SK-N-SH (cell line): ENCODE measurements around the gene GSTM4. TPM values are rescaled to one million over a fixed set of nuclear protein-coding genes. Genes with fewer than 3 reads are reported as not detected.
"Not testable (repeated sequence)": the region's sequence is repeated elsewhere in the genome, so short reads cannot be mapped to it uniquely, and the experiment has no call there.

Experiments used
- CTCF ChIA-PET: fragments of 300-600, 350-600 bp; formaldehyde crosslinking; extraction: SDS; loops from one replicate; lab custom pipeline; 2021; lab: Yijun Ruan, JAX
- POLR2A ChIA-PET: fragments of 350-600 bp; sonication (Branson Sonifier 250); formaldehyde crosslinking; extraction: SDS; loops from one replicate; lab custom pipeline; 2020; ENCODE audit warnings: antibody characterized with exemption, inconsistent platforms; lab: Yijun Ruan, JAX
- DNase-seq: peaks from one replicate; pipeline ENCODE4 v3.0.0; 2012
- H2AFZ ChIP-seq: fragments of 200-600 bp; sonication (generic); 2 replicates; pipeline ENCODE4 v1.8.1; 2016; ENCODE audit warnings: antibody characterized with exemption, mild to moderate bottlenecking, low read depth
- H3F3A ChIP-seq: fragments of 200-600 bp; sonication (generic); replicated peaks from 2 replicates; pipeline ENCODE3; 2016; ENCODE audit warnings: antibody characterized with exemption, mild to moderate bottlenecking; ENCODE audit not compliant: insufficient read depth
- H3K27ac ChIP-seq, 2 experiments: fragments of 200-500 bp in 1 of 2; fragments of 200-600 bp in 1 of 2; sonication (Bioruptor generic) in 1 of 2; sonication (generic), shearing (Covaris generic) in 1 of 2; 2 replicates each; pipeline versions ENCODE4 v1.5.1 to v1.6.1; 2014 to 2016; ENCODE audit warnings: low read depth in 2 of 2, inconsistent platforms in 1 of 2, low read length in 1 of 2, mild to moderate bottlenecking in 1 of 2, mixed read lengths in 1 of 2
- H3K27me3 ChIP-seq: fragments of 200-600 bp; sonication (generic), shearing (Covaris generic); 2 replicates; pipeline ENCODE4 v1.6.1; 2016; ENCODE audit warnings: mixed run types; ENCODE audit not compliant: insufficient read depth
- H3K36me3 ChIP-seq, 2 experiments: fragments of 200-500 bp in 1 of 2; fragments of 200-600 bp in 1 of 2; sonication (Bioruptor generic) in 1 of 2; sonication (generic) in 1 of 2; replicated peaks in 1 of 2; 2 replicates each; pipeline versions ENCODE3 to v1.5.1; 2014 to 2016; ENCODE audit warnings: low read length in 1 of 2, mild to moderate bottlenecking in 1 of 2; ENCODE audit not compliant: insufficient read depth in 2 of 2, control insufficient read depth in 1 of 2
- H3K4me1 ChIP-seq, 2 experiments: fragments of 200-500 bp in 1 of 2; fragments of 200-600 bp in 1 of 2; sonication (Bioruptor generic) in 1 of 2; sonication (generic), shearing (Covaris generic) in 1 of 2; 2 replicates each; pipeline versions ENCODE4 v1.5.1 to v1.6.1; 2014 to 2016; ENCODE audit warnings: low read depth in 1 of 2, low read length in 1 of 2, mixed run types in 1 of 2; ENCODE audit not compliant: insufficient read depth in 2 of 2, control insufficient read depth in 1 of 2
- H3K4me2 ChIP-seq: fragments of 200-600 bp; sonication (generic), shearing (Covaris generic); 2 replicates; pipeline ENCODE4 v1.6.1; 2017; ENCODE audit warnings: mixed run types
- H3K4me3 ChIP-seq, 2 experiments: fragments of 200-500 bp in 1 of 2; fragments of 200-600 bp in 1 of 2; sonication (Bioruptor generic) in 1 of 2; sonication (generic), shearing (Covaris generic) in 1 of 2; 2 replicates each; pipeline versions ENCODE4 v1.5.1 to v1.8.1; 2014 to 2016; ENCODE audit warnings: low read depth in 2 of 2, inconsistent platforms in 1 of 2, low read length in 1 of 2, mild to moderate bottlenecking in 1 of 2, mixed read lengths in 1 of 2, moderate library complexity in 1 of 2
- H3K79me2 ChIP-seq: fragments of 200-600 bp; sonication (generic); 2 replicates; pipeline ENCODE4 v1.8.1; 2017; ENCODE audit warnings: mild to moderate bottlenecking; ENCODE audit not compliant: insufficient read depth
- H3K9ac ChIP-seq: fragments of 200-600 bp; sonication (generic); 2 replicates; pipeline ENCODE4 v1.6.1; 2017; ENCODE audit warnings: mixed run types
- H3K9me2 ChIP-seq: fragments of 200-600 bp; sonication (generic); 2 replicates; pipeline ENCODE4 v1.6.1; 2017; ENCODE audit warnings: mixed run types
- H3K9me3 ChIP-seq: fragments of 200-600 bp; sonication (generic); 2 replicates; pipeline ENCODE4 v1.6.1; 2017; ENCODE audit warnings: mixed run types, mild to moderate bottlenecking, moderate library complexity
- H4K20me1 ChIP-seq: fragments of 200-600 bp; sonication (generic); 2 replicates; pipeline ENCODE4 v1.6.1; 2017; ENCODE audit warnings: mild to moderate bottlenecking, mixed run types; ENCODE audit not compliant: insufficient read depth
- EP300 ChIP-seq, 2 experiments: IDR thresholded peaks; 2 replicates each; pipeline versions ENCODE4 v1.4.0 to v1.6.1; 2012; ENCODE audit warnings: borderline replicate concordance in 1 of 2, low read depth in 1 of 2, low read length in 1 of 2
- GABPA ChIP-seq: IDR thresholded peaks from 2 replicates; pipeline ENCODE4 v1.4.0; 2012; ENCODE audit warnings: low read depth, mild to moderate bottlenecking
- RAD21 ChIP-seq: IDR thresholded peaks from 2 replicates; pipeline ENCODE4 v1.6.1; 2012; ENCODE audit warnings: mild to moderate bottlenecking, low read length
- REST ChIP-seq: IDR thresholded peaks from 2 replicates; pipeline ENCODE4 v1.6.1; 2012; ENCODE audit warnings: mild to moderate bottlenecking, low read depth, low read length, moderate library complexity
- USF1 ChIP-seq: IDR thresholded peaks from 2 replicates; pipeline ENCODE4 v1.4.0; 2012; ENCODE audit warnings: low read depth, borderline replicate concordance
- USF2 ChIP-seq: fragments of 150-350 bp; IDR thresholded peaks from 2 replicates; pipeline ENCODE4 v1.6.1; 2017; ENCODE audit warnings: antibody characterized with exemption, low read length, low read depth, borderline replicate concordance
- ZBTB33 ChIP-seq: IDR thresholded peaks from 2 replicates; pipeline ENCODE4 v1.4.0; 2012; ENCODE audit warnings: low read depth, borderline replicate concordance
- WGBS: methylation state at CpG from one replicate; pipeline ENCODE4 v1.1.6; 2017; ENCODE audit warnings: low lambda C conversion rate; 5-methylcytosine and 5-hydroxymethylcytosine counted together
- polyA plus RNA-seq, 3 experiments: library from polyadenylated mRNA; depleted of rRNA; stranded (reverse); fragments of >200 nt; gene quantifications; 2 replicates each; pipeline ENCODE4 v1.2.3, GENCODE V29; 2012

GSTM4 gene
- polyA plus RNA-seq, 1 of the 3 experiments (the other 2 are of a cell fraction), result 34.2 TPM

- TF ChIP-seq REST, result no peak
- no peak for TF ChIP-seq GABPA
- no peak for TF ChIP-seq USF2
- TF ChIP-seq ZBTB33, result no peak
- TF ChIP-seq USF1, result no peak
- TF ChIP-seq RAD21, result no peak
- TF ChIP-seq EP300 (IDR thresholded peaks at IDR 0.05; ENCODE audit: borderline replicate concordance in 1 of 2, low read depth in 1 of 2, low read length in 1 of 2), result no peak
Observed at GRCh38 chr1:109669246-109669948, 13.5 kb downstream of the GSTM4 start (continued).

- H3F3A ChIP-seq, H3K79me2 ChIP-seq, H3K9ac ChIP-seq, H3K27ac ChIP-seq, H2AFZ ChIP-seq, H3K36me3 ChIP-seq, H3K4me2 ChIP-seq, H3K4me1 ChIP-seq, H3K27me3 ChIP-seq, DNase-seq, POLR2A ChIA-PET, H3K9me2 ChIP-seq, H4K20me1 ChIP-seq, H3K9me3 ChIP-seq, H3K4me3 ChIP-seq: not testable (repeated sequence)
- 90% methylated on average over 4 of the region's 5 CpGs for WGBS
- CTCF ChIA-PET, result interaction anchor here (1.5 to 5.2 kb wide), 4 partner anchors 20 to 314 kb away, joined by 3 to 27 read pairs (median 6); partner anchors contain the start of gene AHCYL1
Observed at GRCh38 chr1:109669949-109670302, 14.0 kb downstream of the GSTM4 start.
